Esophagus (tissue), 2 donors: ENCODE results near the gene DNAH3. TPM values are rescaled to one million over a fixed set of nuclear protein-coding genes. Genes with fewer than 3 reads are reported as not detected.

Experiments
- H3K27ac ChIP-seq, 2 donors: one replicate each; pipeline ENCODE4 v1.5.1; 2013; ENCODE audit warnings: low read depth in 2 of 2, mild to moderate bottlenecking in 2 of 2, inconsistent platforms in 1 of 2, low read length in 1 of 2, moderate library complexity in 1 of 2
- H3K27me3 ChIP-seq, 2 donors: one replicate each; pipeline ENCODE4 v1.6.1; 2013; ENCODE audit warnings: low read length in 2 of 2, control low read depth in 1 of 2, mild to moderate bottlenecking in 1 of 2; ENCODE audit not compliant: insufficient read depth in 2 of 2, control insufficient read depth in 1 of 2
- H3K36me3 ChIP-seq, 2 donors: one replicate each; pipeline ENCODE4 v1.6.1; 2013; ENCODE audit warnings: low read length in 1 of 2; ENCODE audit not compliant: control insufficient read depth in 2 of 2, insufficient read depth in 2 of 2
- H3K4me1 ChIP-seq, 2 donors: one replicate each; pipeline ENCODE4 v1.6.1; 2013; ENCODE audit warnings: low read length in 1 of 2; ENCODE audit not compliant: control insufficient read depth in 2 of 2, insufficient read depth in 2 of 2
- H3K4me3 ChIP-seq, 2 donors: one replicate each; pipeline ENCODE4 v1.5.1; 2013; ENCODE audit warnings: low read length in 2 of 2, mild to moderate bottlenecking in 2 of 2, low read depth in 1 of 2, moderate library complexity in 1 of 2
- H3K9me3 ChIP-seq, 2 donors: one replicate each; pipeline ENCODE4 v1.6.1; 2013; ENCODE audit warnings: mild to moderate bottlenecking in 2 of 2, low read depth in 1 of 2, low read length in 1 of 2, moderate library complexity in 1 of 2; ENCODE audit not compliant: control insufficient read depth in 2 of 2, insufficient read depth in 1 of 2
- WGBS, 2 donors: extraction: QIAGEN DNeasy Blood & Tissue Kit; methylation state at CpG; one replicate each; pipeline ENCODE4 v1.1.7; 2013; 5-methylcytosine and 5-hydroxymethylcytosine counted together
- polyA plus RNA-seq, 2 donors: library from polyadenylated mRNA; stranded (reverse); fragments of 200-250 nt; gene quantifications; one replicate each; pipeline ENCODE4 v1.2.3, GENCODE V29; 2013
- donor health status: healthy with polysubstance abuse.
- donor health status: Bipolar disorder and iron deficiency.

Gene DNAH3
- polyA plus RNA-seq, 2 donors, result 0.07 to 0.18 TPM

DNA sequence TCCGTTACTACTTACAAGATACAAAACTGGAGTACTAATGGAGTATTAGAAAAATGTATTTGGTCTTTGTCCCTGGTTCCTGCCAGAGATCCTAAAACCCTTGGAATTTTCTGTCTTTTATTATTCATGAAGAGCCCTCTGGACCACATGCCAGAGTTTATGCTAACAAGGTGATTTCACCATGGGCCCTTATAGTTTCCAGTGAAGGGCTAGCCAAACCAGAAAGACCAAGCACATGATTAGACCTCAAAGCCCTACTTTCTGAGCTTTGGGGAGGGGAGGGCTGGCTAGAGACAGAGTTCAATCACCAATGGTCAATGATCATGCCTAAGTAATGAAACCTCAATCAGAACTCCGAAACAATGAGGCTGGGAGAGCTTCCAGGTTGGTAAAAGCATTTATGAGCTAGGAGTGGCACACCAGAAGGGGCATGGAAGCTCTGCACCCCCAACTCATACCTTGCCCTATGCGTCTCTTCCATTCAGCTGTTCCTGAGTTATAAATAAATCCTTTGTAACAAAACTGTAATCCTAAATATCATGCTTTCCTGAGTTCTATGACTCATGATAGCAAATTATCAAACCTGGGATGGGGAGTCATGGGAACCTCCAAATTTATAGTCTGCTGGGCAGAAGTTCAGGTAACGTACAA, 260.9 kb downstream of the DNAH3 start:
- Histone ChIP-seq H3K9me3 (no peaks in the 10 kb centered on the region), H3K4me3 (no peak overlapping the region), H3K4me1 (no peaks in the 10 kb centered on the region), H3K27me3 (no peaks in the 10 kb centered on the region), H3K27ac (no peak overlapping the region), H3K36me3 (peaks cover 6% of the 10 kb centered on the region in 2 donors)
- WGBS, 2 donors, result 82 to 83% methylated on average over 4 of the region's 4 CpGs

DNA sequence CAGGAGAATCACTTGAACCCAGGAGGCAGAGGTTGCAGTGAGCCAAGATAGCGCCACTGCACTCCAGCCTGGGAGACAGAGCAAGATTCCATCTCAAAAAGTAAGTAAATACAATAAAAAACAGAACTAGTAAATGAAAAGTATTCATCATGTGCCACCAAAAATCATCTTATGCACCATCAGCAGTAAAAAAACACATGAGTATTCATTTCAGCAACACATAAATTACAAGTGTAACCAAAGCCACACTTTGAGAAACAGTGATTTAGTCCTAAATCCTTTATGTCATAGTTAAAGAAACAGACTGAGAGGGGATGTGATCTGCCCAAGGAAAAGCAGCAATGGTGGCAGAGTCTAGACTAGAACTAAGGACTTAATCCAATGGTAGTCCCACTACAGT, 263.4 kb downstream of the DNAH3 start:
- Histone ChIP-seq H3K36me3 (peaks cover 6% of the 10 kb centered on the region in 2 donors), H3K4me3 (no peak overlapping the region), H3K27me3 (no peaks in the 10 kb centered on the region), H3K9me3 (no peaks in the 10 kb centered on the region), H3K27ac (no peak overlapping the region), H3K4me1 (no peaks in the 10 kb centered on the region)
- 87 to 97% methylated on average over 1 of the region's 1 CpG for WGBS, 2 donors

GRCh38 chr16:20886320-20886719, 264.3 kb downstream of the DNAH3 start:
- Histone ChIP-seq H3K4me3 (no peak overlapping the region), H3K27ac (no peak overlapping the region), H3K27me3 (no peaks in the 10 kb centered on the region), H3K36me3 (peaks cover under 1 to 6% of the 10 kb centered on the region in 2 donors), H3K4me1 (no peaks in the 10 kb centered on the region), H3K9me3 (no peaks in the 10 kb centered on the region)
- WGBS, 2 donors, result 0 to 29% methylated on average over 1 of the region's 1 CpG

DNA sequence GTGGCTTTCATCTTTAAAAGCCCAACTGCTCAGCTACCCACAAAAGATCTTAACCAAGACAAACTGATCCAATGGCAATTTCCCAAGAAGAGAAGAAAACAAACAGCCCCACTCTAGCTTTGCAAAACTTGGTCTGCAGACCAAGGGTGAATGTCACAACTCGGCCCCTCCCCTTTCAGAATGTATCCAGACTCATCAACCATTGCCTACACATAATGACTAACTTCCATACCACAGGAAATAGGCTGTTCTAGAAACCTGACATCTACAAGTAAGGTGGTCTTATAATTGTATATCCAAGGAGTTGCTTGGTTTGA, 266.4 kb downstream of the DNAH3 start:
- H3K4me3 ChIP-seq, result no peak overlapping the region
- peaks cover 0 to 6% of the 10 kb centered on the region in 2 donors for H3K36me3 ChIP-seq
- H3K27me3 ChIP-seq, result no peaks in the 10 kb centered on the region
- WGBS, 2 donors, result 67 to 68% methylated on average over 1 of the region's 1 CpG
- H3K9me3 ChIP-seq, result no peaks in the 10 kb centered on the region
- no peaks in the 10 kb centered on the region for H3K4me1 ChIP-seq
- H3K27ac ChIP-seq, result no peak overlapping the region

DNA sequence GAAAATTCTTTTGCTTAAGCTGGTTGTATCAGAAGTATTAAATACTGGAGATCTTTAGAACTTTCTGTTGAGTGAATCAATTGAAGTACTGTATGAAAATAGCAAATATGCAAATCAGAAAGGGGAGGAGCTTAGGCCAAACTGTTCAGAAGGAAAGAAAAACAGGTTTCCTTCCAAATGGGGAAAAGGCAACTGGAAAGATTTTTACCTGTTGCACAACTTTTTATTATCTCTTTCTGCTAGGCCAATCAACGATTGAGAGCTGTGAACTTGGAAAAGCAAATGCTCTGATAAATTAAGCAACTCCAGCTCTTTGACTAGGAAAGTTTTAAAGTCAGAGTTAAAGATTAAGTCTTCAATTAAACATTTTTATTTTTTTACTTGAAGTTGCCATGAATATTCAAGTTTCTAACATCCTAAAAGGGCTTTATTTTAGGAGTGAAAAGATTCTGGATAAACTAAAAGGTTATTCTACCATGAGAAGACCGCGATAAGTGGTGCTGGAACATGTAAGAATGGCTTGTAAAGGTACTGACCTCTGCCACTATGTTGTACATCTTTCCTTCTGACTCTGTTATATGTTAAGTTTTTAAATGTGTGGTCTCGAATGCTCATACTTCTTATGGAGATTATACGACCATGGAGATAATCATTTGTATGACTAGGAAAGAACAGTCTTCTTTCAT, 266.9 kb downstream of the DNAH3 start:
- Histone ChIP-seq H3K4me1 (peaks cover 0 to 2% of the 10 kb centered on the region in 2 donors), H3K27ac (no peak overlapping the region), H3K4me3 (no peak overlapping the region), H3K27me3 (no peaks in the 10 kb centered on the region), H3K9me3 (no peaks in the 10 kb centered on the region), H3K36me3 (peaks cover 0 to 6% of the 10 kb centered on the region in 2 donors)
- WGBS, 2 donors, result 60 to 71% methylated on average over 5 of the region's 5 CpGs

Other genes starting within 250 kb of the DNAH3 start
- gene LDAF1, start 7.8 kb upstream of the DNAH3 start, polyA plus RNA-seq, result 10 to 100 TPM; 24.6 to 36.4 TPM
- gene ZP2, start 60.7 kb upstream of the DNAH3 start, polyA plus RNA-seq, result under 1 TPM in 1 of 2 donors, not detected in 1; 0.01 TPM
- gene ANKS4B, start 82.9 kb upstream of the DNAH3 start, polyA plus RNA-seq, result not detected
- gene CRYM, start 127.4 kb upstream of the DNAH3 start, polyA plus RNA-seq, result 1 to 10 TPM; 5.3 to 9.8 TPM